K562 (cell line): ENCODE measurements around the gene ZNF316.
A peak's percentile ranks its signal among the peaks of the same experiment; 100 is the strongest.

Source experiments
- POLR2A ChIP-seq: fragments of 450-650 bp; conservative IDR thresholded peaks from 2 replicates; pipeline ENCODE4 v1.6.1; 2016
- STAG1 ChIP-seq: sonication (generic); formaldehyde crosslinking; IDR thresholded peaks from 2 replicates; pipeline ENCODE4 v1.5.0; 2020; ENCODE audit warnings: missing genetic modification reagents, borderline replicate concordance
- TRIM28 ChIP-seq: fragments of 450-650 bp; IDR thresholded peaks from 2 replicates; pipeline ENCODE4 v1.6.1; 2017
- ZNF133 ChIP-seq: fragments of 250-450 bp; sonication (Bioruptor Pico); IDR thresholded peaks from 2 replicates; pipeline ENCODE4 v1.4.0; 2020; ENCODE audit warnings: mild to moderate bottlenecking
- ZNF583 ChIP-seq: fragments of 250-450 bp; sonication (Bioruptor Pico); IDR thresholded peaks from 2 replicates; pipeline ENCODE4 v1.4.0; 2020
- TF ChIP-seq, protein P1 (sequence below): fragments of 450-650 bp; formaldehyde crosslinking; IDR thresholded peaks from 2 replicates; pipeline ENCODE4 v1.4.0; 2022; ENCODE audit warnings: mild to moderate bottlenecking, moderate library complexity
- TF ChIP-seq, protein P2 (sequence below): IDR thresholded peaks from 3 replicates; pipeline ENCODE4 v1.6.1; 2011; ENCODE audit warnings: borderline replicate concordance, mild to moderate bottlenecking; ENCODE audit not compliant: insufficient read length, insufficient read depth

DNA sequence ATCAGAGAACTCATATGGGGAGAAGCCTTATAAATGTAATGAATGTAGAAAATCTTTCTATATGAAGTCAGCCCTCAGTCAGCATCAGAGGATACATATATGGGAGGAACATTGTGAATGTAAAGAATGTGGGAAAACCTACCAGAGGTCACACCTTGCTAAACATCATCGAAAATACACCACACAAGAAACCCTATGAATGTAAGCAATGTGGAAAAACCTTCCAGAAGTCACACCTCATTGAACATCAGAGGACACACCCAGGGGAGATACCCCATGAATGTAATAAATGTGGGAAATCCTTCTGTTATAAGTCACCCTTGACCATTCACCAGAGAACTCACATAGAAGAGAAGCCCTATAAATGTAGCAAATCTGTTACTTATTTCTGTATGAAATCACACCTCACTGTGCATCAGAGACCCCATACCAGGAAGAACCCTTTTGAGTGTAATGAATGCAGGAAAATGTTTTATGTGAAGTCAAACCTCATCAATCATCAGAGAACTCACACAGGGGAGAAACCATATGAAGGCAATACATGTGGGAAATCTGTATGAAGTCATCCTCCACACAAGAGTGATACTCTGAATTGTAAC, 38.8 kb downstream of the ZNF316 start:
- TF ChIP-seq ZNF133 (CRISPR knock-in tag) (no peak), STAG1 (no peak), POLR2A (no peak), TRIM28 (peak; percentile 91), ZNF583 (CRISPR knock-in tag) (no peak)
- TF ChIP-seq, protein P1, sequence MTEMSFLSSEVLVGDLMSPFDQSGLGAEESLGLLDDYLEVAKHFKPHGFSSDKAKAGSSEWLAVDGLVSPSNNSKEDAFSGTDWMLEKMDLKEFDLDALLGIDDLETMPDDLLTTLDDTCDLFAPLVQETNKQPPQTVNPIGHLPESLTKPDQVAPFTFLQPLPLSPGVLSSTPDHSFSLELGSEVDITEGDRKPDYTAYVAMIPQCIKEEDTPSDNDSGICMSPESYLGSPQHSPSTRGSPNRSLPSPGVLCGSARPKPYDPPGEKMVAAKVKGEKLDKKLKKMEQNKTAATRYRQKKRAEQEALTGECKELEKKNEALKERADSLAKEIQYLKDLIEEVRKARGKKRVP (CRISPR knock-in tag): no peak
- TF ChIP-seq, protein P2, sequence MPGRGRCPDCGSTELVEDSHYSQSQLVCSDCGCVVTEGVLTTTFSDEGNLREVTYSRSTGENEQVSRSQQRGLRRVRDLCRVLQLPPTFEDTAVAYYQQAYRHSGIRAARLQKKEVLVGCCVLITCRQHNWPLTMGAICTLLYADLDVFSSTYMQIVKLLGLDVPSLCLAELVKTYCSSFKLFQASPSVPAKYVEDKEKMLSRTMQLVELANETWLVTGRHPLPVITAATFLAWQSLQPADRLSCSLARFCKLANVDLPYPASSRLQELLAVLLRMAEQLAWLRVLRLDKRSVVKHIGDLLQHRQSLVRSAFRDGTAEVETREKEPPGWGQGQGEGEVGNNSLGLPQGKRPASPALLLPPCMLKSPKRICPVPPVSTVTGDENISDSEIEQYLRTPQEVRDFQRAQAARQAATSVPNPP: no peak
